Amygdala (tissue), 56 donors: Measurements from ENCODE around the gene PIP4K2B.
A peak's percentile ranks its signal among the peaks of the same experiment; 100 is the strongest.

Source experiments
- DNase-seq, 56 donors: peaks; one replicate each; lab custom pipeline; 2025; lab: John Stamatoyannopoulos, UW

The PIP4K2B gene

GRCh38 chr17:38779965-38780752 lies 19.2 kb downstream of the PIP4K2B start:
- no peak for DNase-seq

DNA sequence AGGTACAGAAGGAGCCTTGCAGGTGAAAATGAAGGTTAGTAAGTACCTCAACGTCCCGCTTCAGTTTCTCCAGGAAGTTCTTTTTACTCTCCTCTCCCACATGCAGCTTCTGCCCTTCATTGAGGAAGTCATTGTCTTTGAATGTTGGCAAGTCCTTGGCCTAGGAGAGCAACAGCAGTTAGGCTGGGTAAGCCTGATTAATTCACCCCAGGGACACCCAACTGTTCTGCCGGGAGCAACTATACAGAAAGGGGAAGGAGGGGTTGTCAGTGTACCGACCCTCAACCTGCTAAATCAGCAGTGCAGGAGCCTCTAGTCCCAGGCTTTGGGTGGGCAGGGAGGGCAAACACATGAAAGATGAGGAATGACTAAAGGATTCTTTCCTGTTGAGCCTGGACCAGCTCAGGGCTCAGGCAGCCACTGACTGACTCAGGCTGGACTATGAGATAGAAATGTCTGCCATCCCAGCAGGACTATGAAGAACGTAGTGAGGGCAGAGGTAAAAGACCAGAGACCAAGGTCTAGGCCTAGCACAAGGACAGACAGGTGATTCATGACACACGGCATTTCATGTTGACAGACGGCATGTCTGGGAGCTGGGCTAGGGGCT lies 21.6 kb downstream of the PIP4K2B start:
- DNase-seq = no peak

- no peak for DNase-seq
Measured at GRCh38 chr17:38773258-38773657, 26.1 kb downstream of the PIP4K2B start.

GRCh38 chr17:38768417-38768816 lies 30.9 kb downstream of the PIP4K2B start:
- no peak for DNase-seq

DNA sequence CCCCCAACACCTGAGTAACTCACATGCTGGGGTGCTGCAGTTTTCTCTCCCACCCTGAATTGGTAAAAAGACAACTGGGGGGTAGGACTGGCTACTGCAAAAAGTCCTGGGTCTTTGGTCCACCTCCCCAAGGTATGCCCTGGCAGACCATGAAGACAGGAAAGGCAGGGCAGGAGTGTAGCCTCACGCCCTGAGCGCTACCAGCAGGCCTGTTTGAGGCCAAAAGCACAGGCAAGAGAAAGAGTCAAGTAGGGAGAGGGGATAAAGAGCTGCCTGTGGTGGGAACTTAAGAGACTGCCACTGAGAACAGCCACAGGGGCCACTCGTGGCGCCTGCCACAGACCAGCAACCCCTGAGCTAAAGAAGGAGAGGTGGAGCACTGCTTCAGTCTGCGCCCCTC lies 33.0 kb downstream of the PIP4K2B start:
- no peak for DNase-seq

DNA sequence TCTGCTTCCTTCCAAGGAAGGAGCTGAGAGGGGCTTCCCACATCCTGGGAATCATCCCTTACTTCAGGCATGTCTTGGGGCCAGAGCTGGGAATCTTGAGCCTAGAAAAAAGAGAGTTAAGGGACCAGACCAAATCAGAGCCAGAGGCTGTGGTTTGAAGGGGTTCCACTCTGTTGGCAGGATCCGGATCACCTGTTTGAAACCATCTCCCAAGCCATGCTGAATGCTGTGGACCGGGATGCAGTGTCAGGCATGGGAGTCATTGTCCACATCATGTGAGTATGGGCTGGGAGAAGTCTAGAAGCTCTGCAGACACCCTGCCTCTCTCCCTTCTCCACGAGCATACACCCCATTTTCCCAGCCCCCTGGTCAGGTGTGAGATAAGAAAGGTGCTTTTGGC lies 37.1 kb downstream of the PIP4K2B start:
- DNase-seq = no peak

- no peak for DNase-seq
Measured at GRCh38 chr17:38761612-38762011, 37.7 kb downstream of the PIP4K2B start.

- no peak for DNase-seq
Measured at GRCh38 chr17:38753071-38753506, 46.3 kb downstream of the PIP4K2B start.

DNA sequence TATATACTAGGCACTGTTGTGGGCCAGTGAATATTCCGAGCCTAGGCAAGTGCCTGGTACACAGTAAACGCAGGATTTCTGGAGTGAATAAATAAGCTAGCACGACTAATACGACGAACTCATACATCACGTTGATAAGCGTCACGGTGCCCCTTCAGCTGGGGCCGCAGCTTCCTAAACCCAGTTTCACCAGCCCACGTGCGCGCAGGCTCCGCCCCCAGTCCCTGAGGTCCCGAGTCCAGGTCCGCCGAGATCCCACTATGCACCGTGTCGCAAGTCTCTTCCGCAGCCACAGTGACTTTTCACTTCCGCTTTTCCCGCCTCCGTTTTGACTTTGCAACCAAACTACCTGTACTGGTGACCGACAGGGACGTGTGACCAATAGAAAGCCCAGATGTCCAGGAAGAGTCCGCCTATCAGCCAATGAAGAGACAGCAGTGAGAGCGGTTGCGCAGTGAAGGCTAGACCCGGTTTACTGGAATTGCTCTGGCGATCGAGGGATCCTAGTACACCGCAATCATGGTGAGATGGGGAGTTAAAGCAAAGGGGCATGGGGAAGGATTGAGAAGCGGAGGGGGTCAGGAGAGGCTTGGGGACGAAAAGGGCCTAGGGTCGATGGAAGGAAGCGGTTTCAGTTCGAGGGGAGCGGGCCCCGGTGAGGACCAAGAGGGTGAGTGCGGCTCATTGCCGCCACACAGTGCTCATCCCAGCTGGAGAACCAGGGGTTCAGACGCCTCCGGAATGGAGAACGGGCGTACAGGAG lies 46.9 kb downstream of the PIP4K2B start, which contains the start of gene PSMB3:
Gene PSMB3 (plus strand): TSS at position 434 of the 763 bp plus-strand sequence. CDS start 86 bp downstream, at position 520.
- peak; percentile 58 to 100 (median 97) for DNase-seq

DNA sequence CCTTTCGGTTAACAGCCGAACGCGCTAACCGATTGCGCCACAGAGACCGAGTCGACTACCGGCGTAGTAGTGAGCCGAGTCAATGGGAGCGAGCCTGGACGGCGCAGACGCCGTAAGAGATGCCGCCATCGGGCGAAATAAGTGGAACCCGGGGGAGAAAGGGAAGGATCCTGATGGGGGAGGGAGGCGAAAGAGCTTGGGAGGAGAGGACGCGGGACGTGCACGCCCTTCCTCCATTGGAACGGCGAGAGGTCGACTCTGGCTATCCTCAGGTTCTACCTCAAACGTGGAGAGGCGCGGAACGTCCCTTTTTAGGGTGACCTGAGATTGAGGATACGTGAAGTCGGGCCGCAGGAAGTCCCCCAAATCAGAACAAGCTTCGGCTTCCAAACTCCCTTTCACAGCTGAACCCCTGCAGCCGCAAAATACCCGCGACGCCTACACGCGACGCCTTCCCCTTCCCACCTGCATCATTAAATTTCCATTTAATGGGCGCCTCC lies 47.5 kb downstream of the PIP4K2B start:
- DNase-seq = peak in 50 of 56 donors; percentile 33 to 87 (median 68)

- DNase-seq = no peak
Measured at GRCh38 chr17:38751144-38751807, 48.1 kb downstream of the PIP4K2B start.

DNA sequence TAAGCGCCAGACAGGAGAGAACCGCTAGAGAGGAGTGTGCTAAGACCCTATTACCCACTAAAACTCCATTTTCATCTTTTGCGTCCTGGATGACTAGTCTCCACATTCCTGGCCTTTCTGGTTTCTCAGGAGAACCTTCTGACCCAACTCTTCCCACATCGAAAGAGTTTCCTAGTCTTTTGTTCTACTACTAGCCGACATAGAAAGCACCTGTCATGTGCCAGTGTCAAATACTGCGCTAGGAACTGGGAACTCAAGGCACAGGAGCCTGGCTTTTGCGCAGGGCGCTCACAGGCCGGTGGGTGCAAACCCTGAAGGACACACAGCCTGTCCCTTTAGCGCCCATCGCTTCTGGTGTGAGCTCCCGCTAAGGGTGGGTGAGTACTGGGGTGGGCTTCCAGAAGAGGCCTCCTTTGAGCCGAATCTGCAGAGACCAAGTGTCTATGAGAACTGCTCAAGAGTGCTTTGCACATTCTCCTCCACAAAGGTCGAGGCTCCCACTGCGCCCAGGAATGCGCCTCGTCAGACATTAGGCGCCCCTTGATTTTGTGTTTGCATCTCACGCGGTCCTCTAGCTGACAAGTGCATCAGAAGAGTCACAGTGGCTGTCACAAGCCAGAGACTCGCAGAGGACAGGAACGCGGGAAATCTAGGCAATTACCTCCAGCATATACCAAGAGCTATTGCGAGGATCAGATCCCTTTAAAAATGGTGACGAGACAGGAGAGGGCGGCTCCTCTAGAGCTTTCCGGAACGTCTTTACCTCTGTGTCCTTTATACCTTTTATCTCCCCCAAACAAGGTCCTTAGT lies 48.8 kb downstream of the PIP4K2B start:
- DNase-seq = peak in 3 of 56 donors; percentile 28 to 42 (median 30)

- DNase-seq = no peak
Measured at GRCh38 chr17:38750044-38750311, 49.4 kb downstream of the PIP4K2B start.

- peak in 22 of 56 donors; percentile 17 to 57 (median 33) for DNase-seq
Measured at GRCh38 chr17:38749223-38750043, 49.9 kb downstream of the PIP4K2B start.

GRCh38 chr17:38748892-38749222 lies 50.5 kb downstream of the PIP4K2B start:
- DNase-seq = no peak

GRCh38 chr17:38748149-38748891 lies 51.0 kb downstream of the PIP4K2B start, which contains the start of gene PCGF2:
Gene PCGF2, minus strand, starts transcription at chr17:38748336. Its CDS starts 7,934 bp downstream, at chr17:38740402.
- peak in 46 of 56 donors; percentile 13 to 88 (median 61) for DNase-seq

GRCh38 chr17:38747463-38748148 lies 51.8 kb downstream of the PIP4K2B start:
- DNase-seq = peak in 1 of 56 donors; percentile 42
